NCI-H69 (cell line): ENCODE results near the gene HERC5.
A peak's percentile ranks its signal among the peaks of the same experiment; 100 is the strongest.
"Not testable (repeated sequence)": the region's sequence is repeated elsewhere in the genome, so short reads cannot be mapped to it uniquely, and the experiment has no call there.

Experiments used
- DNase-seq: peaks from one replicate; lab custom pipeline; 2025; lab: John Stamatoyannopoulos, UW

Gene HERC5

DNA sequence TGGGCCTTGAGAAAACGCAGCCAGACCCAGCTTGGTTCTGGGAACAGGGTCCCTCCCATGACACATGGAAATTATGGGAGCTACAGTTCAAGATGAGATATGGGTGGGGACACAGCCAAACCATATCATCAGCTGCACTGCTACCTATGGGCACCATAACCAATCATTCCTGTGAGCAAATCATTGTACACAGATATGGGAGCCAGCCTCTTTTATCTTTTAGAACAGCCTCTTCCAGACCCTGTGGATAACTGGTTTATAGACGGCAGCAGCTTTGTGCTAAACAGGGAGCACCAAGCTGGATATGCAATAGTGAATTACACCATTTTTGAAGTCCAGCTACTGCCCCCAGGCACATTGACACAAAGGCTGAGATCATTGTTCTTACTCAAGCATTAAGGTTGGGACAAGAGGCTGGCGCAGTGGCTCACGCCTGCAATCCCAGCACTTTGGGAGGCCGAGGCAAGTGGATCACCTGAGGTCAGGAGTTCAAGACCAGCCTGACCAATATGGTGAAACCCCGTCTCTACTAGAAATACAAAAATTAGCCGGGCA is 8.6 kb upstream of the HERC5 start:
- DNase-seq = not testable (repeated sequence)

DNA sequence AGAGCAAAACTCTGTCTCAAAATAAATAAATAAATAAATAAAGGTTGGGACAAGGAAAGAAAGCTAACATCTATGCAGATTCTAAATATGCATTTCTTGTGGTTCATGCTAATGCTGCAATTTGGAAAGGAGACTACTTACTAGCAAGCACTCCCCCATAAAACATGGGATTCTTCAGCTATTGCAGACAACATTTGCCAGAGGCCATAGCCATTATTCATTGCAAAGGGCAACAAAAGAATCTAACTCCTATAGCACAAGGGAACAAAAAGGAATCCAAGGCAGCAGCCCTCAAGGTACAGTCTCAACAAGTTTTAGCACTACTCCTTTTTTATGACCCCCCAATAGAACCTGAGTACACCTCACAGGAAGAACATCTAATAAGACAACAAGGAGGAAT is 8.0 kb upstream of the HERC5 start:
- no peak for DNase-seq

DNA sequence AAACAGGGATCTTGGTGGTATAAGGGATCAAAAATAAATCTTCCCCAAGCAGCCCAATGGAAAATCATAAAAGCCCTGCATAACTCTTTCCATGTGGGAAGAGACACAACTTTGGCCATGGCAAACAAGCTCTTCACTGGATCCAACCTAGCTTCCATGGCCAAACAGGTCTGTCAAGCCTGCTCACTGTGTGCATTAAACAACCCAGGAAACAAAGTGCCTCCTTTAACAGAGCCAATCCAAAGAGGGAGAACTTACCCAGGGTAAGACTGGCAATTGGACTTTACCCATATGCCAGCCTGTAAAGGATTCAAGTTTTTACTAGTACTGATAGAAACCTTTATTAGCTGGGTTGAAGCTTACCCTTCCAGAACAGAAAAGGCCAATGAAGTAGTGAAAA is 7.6 kb upstream of the HERC5 start:
- DNase-seq = no peak

DNA sequence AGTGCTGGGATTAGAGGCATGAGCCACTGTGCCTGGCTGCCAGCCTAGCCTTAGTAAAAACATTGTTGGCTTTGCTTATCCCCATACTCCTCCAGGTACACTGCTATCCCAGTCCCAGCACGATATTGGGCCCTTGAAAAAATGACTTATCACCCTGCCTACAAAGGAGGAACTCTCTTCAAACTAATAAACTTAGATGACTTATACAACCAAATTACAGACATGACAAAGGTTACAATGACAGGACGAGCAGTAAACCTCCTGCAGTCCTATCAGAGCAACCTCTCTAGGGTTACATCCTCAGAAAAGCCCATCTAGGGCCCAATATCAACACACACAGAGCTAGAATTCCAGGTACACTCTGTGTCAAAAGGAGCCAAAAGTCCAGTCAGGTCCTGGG is 5.7 kb upstream of the HERC5 start:
- no peak for DNase-seq

DNA sequence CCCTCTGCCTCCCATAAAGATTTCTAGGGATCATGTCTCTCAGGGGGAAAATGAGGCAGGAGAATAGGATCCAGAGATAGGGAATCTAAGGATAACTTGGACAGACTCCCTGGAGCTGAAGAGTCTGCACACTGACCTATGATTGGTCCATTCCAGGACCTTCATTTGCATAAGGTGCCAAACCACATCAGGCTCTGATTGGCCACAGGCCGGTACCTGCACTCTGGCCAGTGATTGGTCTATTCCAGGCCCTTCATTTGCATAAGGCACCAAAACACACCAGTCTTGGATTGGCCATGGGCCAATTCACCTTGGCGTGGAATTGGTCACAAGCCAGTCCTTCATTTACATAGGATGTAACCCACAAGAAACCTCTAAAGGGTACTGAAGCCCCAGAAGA is 4.0 kb upstream of the HERC5 start:
- no peak for DNase-seq

DNA sequence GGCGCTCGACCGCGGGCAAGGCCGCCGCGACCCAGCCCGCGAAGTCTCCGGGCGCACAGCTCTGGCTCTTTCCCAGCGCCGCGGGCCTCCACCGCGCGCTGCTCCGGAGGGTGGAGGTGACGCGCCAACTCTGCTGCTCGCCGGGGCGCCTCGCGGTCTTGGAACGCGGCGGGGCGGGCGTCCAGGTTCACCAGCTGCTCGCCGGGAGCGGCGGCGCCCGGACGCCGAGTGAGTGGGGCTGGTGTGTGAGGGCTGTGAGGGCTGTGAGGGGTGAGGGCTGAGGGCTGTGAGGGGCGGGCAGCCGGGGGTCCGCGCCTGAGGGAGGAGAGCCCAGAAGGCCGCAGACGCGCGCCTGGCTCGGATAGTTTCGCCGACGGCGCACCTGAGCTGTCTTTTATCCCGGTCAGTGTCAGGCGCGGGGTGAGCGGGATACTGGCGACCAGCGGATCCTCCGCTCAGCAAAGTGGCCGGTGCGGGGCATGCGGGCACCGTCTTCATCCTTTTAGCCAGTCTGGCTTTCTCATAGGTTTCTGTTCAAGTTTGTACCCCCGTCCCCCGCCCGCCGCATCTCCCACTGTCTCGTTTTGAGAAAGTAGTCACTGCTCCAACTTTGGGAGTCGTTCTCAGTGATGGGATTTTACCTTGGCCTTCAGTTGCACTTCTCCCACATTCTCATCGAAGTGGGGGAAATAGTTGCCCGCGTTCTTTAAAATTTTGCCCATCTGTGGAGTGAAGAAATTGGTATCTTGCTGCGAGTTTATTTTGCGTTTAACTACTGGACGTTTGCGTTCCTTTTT is 586 bp downstream of the HERC5 start:
- DNase-seq = peak; percentile 53

DNA sequence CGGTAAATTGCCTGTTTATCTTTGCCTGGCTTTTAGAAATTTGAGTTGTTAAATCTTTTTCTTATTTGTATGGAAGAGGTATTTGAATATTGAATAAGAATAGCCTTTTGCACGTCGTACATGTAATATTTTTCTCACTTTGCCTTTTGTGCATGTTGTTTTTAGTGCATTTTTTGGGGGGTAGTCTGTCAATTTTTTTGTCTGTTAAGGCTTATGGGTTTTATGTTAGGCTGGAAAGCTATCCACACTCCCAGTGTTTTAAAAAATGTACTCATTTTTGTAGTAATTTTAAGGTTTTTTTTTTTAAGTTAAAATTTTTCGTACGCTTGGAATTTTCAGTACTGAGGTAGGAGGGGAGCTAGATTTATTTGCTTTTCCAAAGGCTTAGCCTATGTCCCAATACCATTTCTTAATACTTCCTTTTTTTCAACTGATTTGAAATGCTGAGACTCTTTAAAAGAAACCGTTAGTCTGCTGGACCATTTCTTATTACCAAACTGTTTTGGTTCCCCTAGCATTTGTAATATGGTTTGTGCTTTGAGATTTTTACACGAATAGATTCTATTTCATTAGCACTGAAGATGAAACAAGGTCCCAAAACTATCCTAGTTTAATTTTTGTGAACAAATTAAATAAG is 1.3 kb downstream of the HERC5 start:
- DNase-seq = no peak

DNA sequence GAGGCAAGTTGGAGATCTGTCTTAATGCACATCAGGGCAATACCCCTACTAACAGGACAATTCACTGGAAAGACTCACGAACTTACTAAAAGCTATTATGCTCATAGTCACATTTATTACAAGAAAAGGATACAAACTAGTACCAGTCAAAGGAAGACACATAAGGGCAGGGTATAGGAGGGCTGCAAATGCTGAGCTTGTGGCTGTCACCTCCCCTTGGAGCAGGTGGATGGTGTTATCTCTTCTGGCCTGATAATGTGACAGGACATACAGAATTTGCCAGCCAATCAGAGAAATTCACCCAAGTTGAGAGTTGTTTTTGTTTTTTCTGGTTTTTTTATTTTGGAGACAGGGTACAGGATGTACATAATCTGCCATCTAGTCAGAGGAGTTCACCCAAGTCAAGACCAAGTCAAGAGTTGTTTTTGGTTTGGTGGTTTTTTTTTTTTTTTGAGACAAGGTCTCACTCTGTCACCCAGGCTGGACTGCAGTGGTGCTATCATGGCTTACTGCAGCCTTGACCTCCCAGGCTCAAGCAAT is 8.8 kb downstream of the HERC5 start:
- DNase-seq = no peak

DNA sequence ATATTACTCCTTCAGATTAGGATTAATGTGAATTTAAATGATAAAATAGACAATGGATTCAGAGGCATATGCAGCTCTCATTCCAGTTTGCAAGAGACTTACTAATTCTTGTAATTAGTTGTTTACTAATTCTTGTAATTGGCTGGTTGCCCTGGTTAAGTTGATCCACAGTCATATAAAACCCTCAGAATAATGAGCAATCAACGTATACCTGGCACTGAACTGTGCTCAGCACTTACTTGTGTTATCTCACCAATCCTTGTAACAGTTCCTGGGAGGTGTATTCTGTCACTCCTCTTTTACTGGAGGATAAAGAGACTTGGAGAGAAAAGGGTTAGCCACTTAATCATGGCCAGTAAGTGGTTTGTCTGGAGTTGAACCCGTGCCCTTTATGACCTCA is 10.5 kb downstream of the HERC5 start:
- no peak for DNase-seq

DNA sequence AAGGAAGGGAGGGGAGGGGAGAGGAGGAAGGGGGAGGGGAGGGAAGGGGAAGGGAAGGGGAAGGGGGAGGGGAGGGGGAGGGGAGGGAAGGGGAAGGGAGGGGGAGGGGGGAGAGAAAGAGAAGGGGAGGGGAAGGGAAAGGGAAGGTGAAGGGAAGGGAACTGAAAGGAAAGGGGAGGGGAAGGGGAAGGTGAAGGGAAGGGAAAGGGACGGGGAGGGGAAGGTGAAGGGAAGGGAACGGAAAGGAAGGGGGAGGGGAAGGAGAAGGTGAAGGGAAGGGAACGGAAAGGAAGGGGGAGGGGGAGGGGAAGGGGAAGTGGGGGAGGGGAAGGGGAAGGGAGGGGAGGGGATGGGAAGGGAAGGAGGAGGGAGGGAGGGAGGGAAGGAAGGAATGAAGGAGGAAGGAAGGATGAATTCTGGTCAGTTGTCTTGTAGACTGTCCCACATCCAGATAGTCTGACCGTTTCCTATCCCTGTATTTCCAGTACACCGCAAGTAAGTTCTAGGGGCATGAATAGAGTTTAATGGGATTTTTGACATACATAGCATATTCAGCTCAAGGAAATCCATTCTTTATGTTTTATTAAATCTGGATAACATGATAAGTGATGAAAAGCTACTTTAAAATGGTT is 20.4 kb downstream of the HERC5 start:
- DNase-seq = no peak

DNA sequence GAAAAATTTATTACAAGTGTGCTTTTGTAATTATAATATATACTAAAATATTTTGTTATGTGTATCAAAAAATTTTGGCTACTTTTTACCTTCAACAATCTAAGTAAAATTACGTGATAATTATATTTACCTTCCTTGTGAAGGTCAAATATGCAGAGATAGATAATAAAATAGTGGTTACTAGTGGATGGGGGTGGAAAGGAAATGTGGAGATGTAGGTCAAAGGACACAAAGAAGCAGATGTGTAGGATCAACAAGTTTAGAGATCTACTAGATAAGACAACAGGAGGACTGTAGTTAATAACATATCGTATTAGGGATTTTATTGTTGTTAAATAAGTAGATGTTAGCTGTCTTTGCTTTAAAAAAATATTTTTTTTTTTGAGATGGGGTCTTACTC is 21.3 kb downstream of the HERC5 start:
- no peak for DNase-seq

DNA sequence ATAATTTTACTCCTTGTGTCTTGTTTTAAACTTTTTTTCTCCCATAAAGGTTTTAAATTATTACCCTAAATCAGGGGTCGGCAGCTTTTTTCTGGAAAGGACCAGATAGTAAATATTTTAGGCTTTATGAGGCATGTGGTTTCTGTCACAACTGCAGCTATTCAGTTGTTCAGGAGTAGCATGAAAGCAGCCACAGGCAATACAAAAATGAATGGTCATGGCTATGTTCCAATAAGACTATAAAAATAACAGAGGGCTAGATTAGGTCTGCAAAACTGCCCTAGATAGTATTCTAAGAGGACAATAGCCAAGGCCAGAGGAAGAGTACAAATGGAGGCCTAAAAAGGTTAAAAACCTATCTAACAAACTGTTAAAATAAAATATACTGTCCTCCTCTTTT is 24.6 kb downstream of the HERC5 start:
- DNase-seq = no peak

DNA sequence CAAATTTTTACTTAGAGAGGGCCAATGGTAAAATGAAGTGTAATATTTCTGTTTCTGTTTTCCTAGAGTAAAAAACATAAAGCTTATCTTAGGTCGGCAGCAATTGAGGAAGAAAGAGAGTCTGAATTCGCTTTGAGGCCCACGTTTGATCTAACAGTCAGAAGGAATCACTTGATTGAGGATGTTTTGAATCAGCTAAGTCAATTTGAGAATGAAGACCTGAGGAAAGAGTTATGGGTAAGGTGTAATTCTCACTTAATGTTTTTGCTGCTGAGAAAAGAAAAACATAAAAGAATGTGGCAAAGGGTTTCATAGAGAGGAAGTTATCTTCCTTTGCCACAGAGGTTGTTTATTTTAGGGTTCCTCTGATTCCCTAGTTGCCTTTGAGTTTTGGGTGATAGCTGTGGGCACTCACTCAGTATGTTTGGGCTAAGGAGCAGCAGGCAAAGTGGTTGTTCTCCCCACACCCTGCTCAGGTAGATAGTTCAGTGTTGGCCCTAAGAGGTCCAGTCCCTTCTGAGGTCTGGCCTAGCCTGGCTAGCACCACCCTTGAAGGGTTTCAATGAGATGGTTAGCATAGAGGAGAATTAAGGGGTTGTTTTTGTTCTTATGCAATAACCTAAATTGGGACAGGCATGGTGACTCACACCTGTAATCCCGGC is 32.3 kb downstream of the HERC5 start:
- DNase-seq = no peak

DNA sequence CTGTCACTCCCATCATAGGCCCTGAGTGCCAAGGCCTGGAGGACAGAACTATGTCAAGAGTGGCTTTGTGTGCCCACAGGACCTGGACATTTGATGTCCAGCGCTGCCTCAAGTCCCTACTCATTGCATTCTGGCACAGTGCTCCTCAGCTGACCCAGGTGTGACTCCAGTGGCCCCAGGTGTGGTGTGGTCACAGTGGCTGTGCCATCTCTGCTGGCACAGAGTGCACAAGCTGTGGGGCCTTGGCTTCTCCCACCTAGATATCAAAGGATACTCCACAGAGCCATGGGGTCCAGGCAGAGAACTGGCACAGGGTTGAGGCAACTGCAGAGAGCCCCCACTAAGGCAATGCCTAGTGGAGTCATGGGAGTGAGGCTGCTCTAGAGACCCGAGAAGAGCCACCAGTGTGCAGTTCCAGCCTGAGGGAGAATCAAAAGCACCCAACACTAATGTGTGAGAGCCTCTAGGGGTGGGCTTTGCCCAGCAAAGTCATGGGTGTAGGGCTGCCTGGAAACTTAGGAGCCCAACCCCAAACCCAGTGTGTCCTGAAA is 41.0 kb downstream of the HERC5 start:
- DNase-seq = no peak

DNA sequence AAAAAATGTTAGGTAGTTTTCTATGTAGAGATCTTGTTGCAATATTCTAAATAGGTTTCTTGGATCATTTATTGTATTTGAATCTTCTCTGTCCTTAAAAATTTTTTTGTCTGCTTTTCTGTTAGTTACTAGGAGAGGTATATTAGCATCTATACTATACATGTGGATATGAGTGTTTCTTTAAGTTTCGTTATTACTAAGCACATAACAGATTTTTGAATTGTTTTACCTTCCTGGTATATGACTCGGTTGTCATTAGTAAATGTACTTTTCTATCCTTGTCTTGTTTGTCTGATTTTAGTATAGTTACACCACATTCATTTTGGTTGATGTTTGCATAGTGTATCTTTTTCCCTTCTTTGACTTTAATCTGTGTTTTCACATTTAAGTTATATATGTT is 46.4 kb downstream of the HERC5 start:
- DNase-seq = no peak

DNA sequence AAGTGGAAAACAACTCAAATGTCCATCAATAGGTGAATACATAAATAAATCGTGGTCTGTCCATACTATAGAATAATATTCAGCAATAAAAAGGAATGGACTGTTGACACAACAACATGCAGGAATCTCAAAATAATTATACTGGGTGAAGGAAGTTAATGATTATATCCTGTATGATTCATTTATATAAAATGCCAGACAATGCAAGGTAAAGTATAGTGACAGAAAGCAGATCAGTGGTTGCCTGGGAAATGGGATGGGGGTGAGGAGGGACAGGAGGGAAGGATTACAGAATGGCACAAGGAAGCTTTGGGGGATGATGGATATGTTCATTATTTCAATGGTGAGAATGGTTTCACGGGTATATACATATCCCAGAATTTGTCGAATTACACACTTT is 54.3 kb downstream of the HERC5 start:
- no peak for DNase-seq

DNA sequence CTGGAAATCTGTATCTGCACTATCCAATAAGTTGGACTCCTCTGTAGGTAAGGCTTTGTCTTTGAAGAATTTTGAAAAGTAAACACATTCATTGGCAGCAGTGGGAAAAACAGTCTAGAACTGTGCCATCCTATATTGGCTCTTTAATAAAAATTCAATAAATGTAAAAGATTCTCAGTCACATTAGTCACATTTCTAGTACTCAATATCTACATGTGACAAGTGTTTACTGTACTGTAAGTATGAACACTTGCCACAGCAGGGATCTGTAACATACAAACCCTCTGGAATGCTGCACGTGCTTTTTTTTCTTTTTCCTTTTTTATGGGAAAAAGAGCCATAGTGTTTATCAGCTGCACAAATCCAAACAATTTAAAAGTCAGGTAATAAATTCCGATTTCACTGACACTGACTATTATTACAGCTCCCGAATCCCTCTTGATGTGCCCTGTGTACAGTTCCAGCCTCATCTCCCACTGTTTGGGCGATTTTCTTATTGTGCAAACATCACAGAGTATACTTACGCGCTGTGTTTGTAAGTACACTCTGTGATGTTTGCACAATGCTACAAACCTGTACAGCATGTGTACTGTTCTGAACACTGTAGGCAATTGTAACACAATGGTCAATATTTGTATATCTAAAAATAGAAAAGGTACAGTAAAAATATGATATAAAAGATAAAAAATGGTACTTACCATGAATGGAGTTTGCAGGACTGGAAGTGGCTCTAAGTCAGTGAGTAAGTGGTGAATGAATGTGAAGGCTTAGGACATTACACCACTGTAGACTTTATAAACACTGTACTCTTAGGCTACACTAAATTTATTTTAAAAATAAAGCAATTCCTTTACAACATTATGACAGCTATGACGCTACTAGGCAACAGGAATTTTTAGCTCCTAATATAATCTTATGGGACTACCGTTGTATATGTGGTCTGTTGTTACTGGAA is 57.9 kb downstream of the HERC5 start:
- peak; percentile 48 for DNase-seq

DNA sequence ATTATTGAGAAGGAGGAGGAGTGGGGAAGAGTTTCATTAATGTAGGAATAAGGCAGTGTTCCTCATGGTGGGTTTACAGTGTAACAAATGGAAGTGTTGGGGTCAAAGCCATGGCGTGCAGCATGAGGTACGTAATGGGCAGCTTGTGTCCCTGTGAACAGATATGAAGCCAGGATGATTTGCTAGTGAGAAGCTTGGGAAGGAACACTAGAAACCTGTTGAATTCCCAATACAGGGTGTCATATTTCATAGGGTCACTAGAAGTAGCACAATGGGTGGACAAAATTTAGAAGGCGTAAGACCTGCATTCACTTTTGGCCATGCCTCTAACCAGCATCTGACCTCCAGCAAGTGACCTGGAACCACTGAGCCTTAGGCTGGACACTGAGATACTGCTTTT is 59.8 kb downstream of the HERC5 start:
- no peak for DNase-seq

DNA sequence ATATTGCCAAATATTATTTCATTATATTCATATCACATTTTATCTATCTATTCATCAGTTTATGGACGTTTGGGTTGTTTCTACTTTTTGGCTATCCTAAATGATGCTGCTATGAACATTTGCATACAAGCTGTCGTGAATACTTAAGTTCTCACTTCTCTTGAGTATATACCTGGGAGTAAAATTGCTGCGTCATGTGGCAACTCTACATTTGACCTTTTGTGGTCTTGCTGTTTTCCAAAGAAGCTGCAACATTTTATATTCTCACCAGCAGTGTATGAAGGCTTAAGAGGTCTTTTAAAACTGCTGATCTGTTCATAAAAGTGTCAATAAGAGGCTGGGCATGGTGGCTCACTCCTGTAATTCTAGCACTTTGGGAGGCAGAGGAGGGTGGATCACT is 60.9 kb downstream of the HERC5 start:
- DNase-seq = no peak

DNA sequence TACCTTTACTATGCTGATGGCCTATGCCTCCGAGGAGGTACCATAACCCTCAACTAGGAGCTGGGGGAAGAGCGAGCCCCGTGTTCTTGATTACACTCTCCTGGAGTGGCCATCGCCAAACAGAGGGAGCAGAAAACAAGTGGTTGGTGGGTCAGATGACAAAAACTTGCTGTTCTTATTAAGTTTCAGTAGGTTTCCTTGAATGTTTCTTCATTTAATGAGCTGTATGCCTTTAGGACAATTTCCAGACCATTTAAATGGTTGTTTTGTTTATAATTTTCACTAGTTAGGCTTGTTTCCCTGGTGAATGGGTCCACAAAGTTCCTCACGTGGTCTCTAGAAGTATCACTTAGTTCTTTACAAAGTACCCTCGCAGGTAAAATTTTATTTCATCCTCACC is 62.0 kb downstream of the HERC5 start:
- no peak for DNase-seq
